Endothelial cell (in vitro differentiated cells): ENCODE data around the gene EMC10. TPM values are rescaled to one million over a fixed set of nuclear protein-coding genes. Genes with fewer than 3 reads are reported as not detected.
A peak's percentile ranks its signal among the peaks of the same experiment; 100 is the strongest.

Source experiments
- DNase-seq: peaks from one replicate; pipeline ENCODE4 v3.0.0; 2021; ENCODE audit warnings: low spot score
- H3K27ac Mint-ChIP-seq: one replicate; pipeline ENCODE4 v1.8.0; 2021; ENCODE audit warnings: mixed read lengths, inconsistent platforms; ENCODE audit not compliant: unreplicated experiment
- H3K27me3 Mint-ChIP-seq: one replicate; pipeline ENCODE4 v1.8.0; 2021; ENCODE audit warnings: mild to moderate bottlenecking, moderate library complexity, mixed read lengths, inconsistent platforms; ENCODE audit not compliant: unreplicated experiment
- H3K36me3 Mint-ChIP-seq: one replicate; pipeline ENCODE4 v1.8.0; 2021; ENCODE audit warnings: mild to moderate bottlenecking, low read depth, mixed read lengths, inconsistent platforms; ENCODE audit not compliant: unreplicated experiment
- H3K4me1 Mint-ChIP-seq: one replicate; pipeline ENCODE4 v1.8.0; 2021; ENCODE audit warnings: mild to moderate bottlenecking, mixed read lengths, inconsistent platforms; ENCODE audit not compliant: unreplicated experiment
- H3K4me3 Mint-ChIP-seq: one replicate; pipeline ENCODE4 v1.8.0; 2021; ENCODE audit warnings: mild to moderate bottlenecking, mixed read lengths, inconsistent platforms; ENCODE audit not compliant: unreplicated experiment
- H3K9me3 Mint-ChIP-seq: one replicate; pipeline ENCODE4 v1.8.0; 2021; ENCODE audit warnings: mixed read lengths, inconsistent platforms; ENCODE audit not compliant: unreplicated experiment
- CTCF ChIP-seq: fragments of 200-600 bp; sonication (generic); IDR thresholded peaks from one replicate; pipeline ENCODE4 v1.5.0; 2021; ENCODE audit warnings: antibody characterized with exemption; ENCODE audit not compliant: unreplicated experiment
- total RNA-seq: library from RNA; stranded (reverse); fragmentation: NEBNext Ultra II Directional; extraction: Animal tissue kit (Norgen Biotek cat#: 25700); gene quantifications from one replicate; pipeline ENCODE4 v1.2.1, GENCODE V29; 2021; ENCODE audit not compliant: unreplicated experiment

The EMC10 gene
- total RNA-seq, 1 donor from 2014 or later = 0.21 TPM

GRCh38 chr19:50500060-50500752 is 23.9 kb downstream of the EMC10 start:
- H3K4me3 Mint-ChIP-seq = no peak overlapping the region
- peaks cover 10% of the 10 kb centered on the region for H3K9me3 Mint-ChIP-seq
- no peak for TF ChIP-seq CTCF
- H3K36me3 Mint-ChIP-seq = peaks cover 8% of the 10 kb centered on the region
- peaks cover 11% of the 10 kb centered on the region for H3K27me3 Mint-ChIP-seq
- no peaks in the 10 kb centered on the region for H3K4me1 Mint-ChIP-seq
- no peak for DNase-seq
- no peak overlapping the region for H3K27ac Mint-ChIP-seq

- Mint-ChIP-seq H3K4me1 (no peaks in the 10 kb centered on the region), H3K36me3 (peaks cover 11% of the 10 kb centered on the region), H3K9me3 (peaks cover 8% of the 10 kb centered on the region), H3K27ac (no peak overlapping the region), H3K4me3 (no peak overlapping the region), H3K27me3 (peaks cover 6% of the 10 kb centered on the region)
- no peak for TF ChIP-seq CTCF
- no peak for DNase-seq
Observed at GRCh38 chr19:50500753-50501151, 24.4 kb downstream of the EMC10 start.

- no peak overlapping the region for H3K27ac Mint-ChIP-seq
- DNase-seq = no peak
- H3K36me3 Mint-ChIP-seq = peaks cover 8% of the 10 kb centered on the region
- no peak for TF ChIP-seq CTCF
- peaks cover 8% of the 10 kb centered on the region for H3K9me3 Mint-ChIP-seq
- H3K4me1 Mint-ChIP-seq = no peaks in the 10 kb centered on the region
- H3K4me3 Mint-ChIP-seq = no peak overlapping the region
- H3K27me3 Mint-ChIP-seq = peaks cover 6% of the 10 kb centered on the region
Observed at GRCh38 chr19:50501186-50501567, 24.9 kb downstream of the EMC10 start.

DNA sequence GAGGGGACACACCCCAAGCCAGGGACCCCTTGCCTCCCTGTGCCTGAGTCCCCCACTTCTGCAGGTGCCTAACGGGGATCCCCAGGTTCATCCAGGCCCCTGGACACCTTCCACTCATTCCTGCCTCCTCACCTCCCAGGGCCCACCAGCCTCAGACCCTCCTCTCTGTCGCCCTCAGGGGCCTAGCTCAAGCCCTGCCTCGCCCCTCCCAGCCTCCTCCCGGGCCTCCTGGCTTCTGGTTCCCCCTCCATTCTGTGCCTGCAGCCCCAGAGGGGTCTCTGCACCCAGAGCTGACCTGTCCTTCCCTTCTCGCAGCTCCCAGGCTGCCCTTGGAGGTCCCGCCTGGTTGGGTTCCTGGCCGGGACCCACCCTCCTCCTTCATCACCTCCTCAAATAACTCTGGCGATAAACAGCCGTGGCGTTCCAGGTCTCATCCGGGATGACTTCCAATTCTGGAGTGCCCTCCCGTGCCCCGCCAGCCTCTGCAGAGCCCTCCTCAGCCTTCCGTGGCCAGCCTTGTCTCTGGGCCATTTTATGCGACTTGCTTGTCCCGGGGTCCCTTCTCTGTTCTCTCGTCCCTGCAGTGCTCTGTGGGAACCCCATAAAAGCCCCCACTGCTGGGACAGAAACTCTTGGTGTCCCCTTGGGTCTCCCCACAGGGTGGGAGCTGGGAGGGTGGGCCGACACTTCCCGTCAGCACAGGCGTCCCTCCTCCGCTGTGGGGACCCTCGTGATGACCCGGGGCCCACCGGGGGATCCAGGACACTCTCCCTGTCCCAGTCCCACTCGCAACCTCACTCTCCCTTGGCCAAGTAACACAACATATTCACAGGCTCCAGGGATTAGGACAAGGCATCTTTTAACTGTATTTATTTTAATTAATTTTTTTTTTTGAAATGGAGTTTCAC is 25.5 kb downstream of the EMC10 start:
- no peak for DNase-seq
- no peak overlapping the region for H3K27ac Mint-ChIP-seq
- H3K4me1 Mint-ChIP-seq = no peaks in the 10 kb centered on the region
- peaks cover 8% of the 10 kb centered on the region for H3K9me3 Mint-ChIP-seq
- TF ChIP-seq CTCF = no peak
- H3K4me3 Mint-ChIP-seq = peak overlapping the region; percentile 44
- peaks cover 9% of the 10 kb centered on the region for H3K36me3 Mint-ChIP-seq
- H3K27me3 Mint-ChIP-seq = peaks cover 5% of the 10 kb centered on the region
